ENCODE measurements around the gene XRCC4.
"Not testable (repeated sequence)": the region's sequence is repeated elsewhere in the genome, so short reads cannot be mapped to it uniquely, and the experiment has no call there.

Gene XRCC4

GRCh38 chr5:83076742-83077661 is at the start of gene XRCC4, which contains the start of gene TMEM167A:
TSS of gene XRCC4 (plus strand) at chr5:83077547. CDS start at chr5:83104920, 27,373 bp downstream.
TSS of gene TMEM167A (minus strand) at chr5:83077394. CDS start at chr5:83077323, 71 bp downstream.
- DNase-seq = peak; percentile 93

- DNase-seq = no peak
Observed at GRCh38 chr5:83029912-83030311, 47.4 kb upstream of the XRCC4 start.

- no peak for DNase-seq
Observed at GRCh38 chr5:83031381-83031780, 46.0 kb upstream of the XRCC4 start.

GRCh38 chr5:83034036-83034435 is 43.3 kb upstream of the XRCC4 start:
- no peak for DNase-seq

- no peak for DNase-seq
Observed at GRCh38 chr5:83034528-83035207, 42.7 kb upstream of the XRCC4 start.

- DNase-seq = no peak
Observed at GRCh38 chr5:83035373-83036100, 41.8 kb upstream of the XRCC4 start.

GRCh38 chr5:83036991-83037575 is 40.3 kb upstream of the XRCC4 start:
- DNase-seq = no peak

GRCh38 chr5:83038924-83039323 is 38.4 kb upstream of the XRCC4 start:
- DNase-seq = no peak

- DNase-seq = no peak
Observed at GRCh38 chr5:83042507-83042906, 34.8 kb upstream of the XRCC4 start.

GRCh38 chr5:83044926-83045325 is 32.4 kb upstream of the XRCC4 start:
- DNase-seq = no peak

GRCh38 chr5:83048277-83048676 is 29.1 kb upstream of the XRCC4 start:
- no peak for DNase-seq

GRCh38 chr5:83048811-83049210 is 28.5 kb upstream of the XRCC4 start:
- no peak for DNase-seq

- DNase-seq = no peak
Observed at GRCh38 chr5:83049370-83049885, 27.9 kb upstream of the XRCC4 start.

- DNase-seq = no peak
Observed at GRCh38 chr5:83050723-83051340, 26.5 kb upstream of the XRCC4 start.

GRCh38 chr5:83055166-83055565 is 22.2 kb upstream of the XRCC4 start:
- DNase-seq = no peak

GRCh38 chr5:83058726-83059125 is 18.6 kb upstream of the XRCC4 start:
- no peak for DNase-seq

- no peak for DNase-seq
Observed at GRCh38 chr5:83059341-83059740, 18.0 kb upstream of the XRCC4 start.

- DNase-seq = no peak
Observed at GRCh38 chr5:83066548-83067110, 10.7 kb upstream of the XRCC4 start.

GRCh38 chr5:83067377-83067776 is 10.0 kb upstream of the XRCC4 start:
- not testable (repeated sequence) for DNase-seq

GRCh38 chr5:83069096-83069799 is 8.1 kb upstream of the XRCC4 start:
- DNase-seq = no peak
